HL-60/S4 (cell line): Measurements from ENCODE around the gene UBE2G2.

ENCODE experiments used
- in situ Hi-C: fragments of 300-500 bp; cut with MboI; formaldehyde crosslinking; loops from 2 replicates; pipeline ENCODE4 v1.14.3; 2022; ENCODE audit warnings: low sequenced_read_pairs

Gene UBE2G2

GRCh38 chr21:44766818-44767354 is 34.7 kb downstream of the UBE2G2 start:
- in situ Hi-C loops = no loop called here

DNA sequence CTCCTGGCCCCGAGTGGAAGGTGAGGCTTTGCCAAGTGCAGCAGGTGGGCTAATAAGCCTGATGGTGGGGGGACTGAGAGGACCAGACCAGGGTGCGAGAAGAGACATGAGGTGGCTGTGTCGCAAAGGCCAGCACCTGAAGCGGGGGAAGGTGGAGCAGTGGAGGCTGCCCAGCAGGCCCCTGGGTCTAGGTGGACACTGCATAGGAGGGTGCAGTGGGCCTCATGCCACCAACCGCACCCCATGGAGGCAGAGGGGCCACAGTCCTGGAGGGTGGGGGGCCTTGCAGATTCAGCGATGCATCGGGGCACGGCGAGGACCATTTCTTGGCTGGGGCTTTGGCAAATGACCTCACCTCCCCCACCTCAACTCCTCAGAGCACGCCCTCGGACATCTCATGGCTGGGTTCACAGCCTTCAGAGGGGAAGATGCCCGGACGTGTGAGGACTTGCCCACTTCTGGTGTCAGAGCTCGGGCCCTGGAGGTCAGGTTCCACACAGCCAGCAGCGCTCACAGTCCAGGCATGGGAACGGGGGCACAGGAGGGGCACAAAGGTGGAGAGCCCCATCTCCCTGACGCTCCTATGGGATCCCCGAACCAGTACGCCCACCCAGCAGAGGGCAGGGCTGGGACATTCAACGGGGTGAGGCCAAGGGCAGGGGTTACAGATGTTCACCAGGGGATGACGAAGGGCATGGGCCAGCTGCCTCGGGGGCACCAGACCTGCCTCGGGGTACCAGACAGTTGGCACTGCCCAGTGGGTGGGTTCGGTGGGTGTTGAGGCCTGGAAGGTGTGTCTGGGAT is 35.4 kb downstream of the UBE2G2 start:
- in situ Hi-C loops = no loop called here

GRCh38 chr21:44765231-44766013 is 36.2 kb downstream of the UBE2G2 start:
- in situ Hi-C loops = no loop called here

DNA sequence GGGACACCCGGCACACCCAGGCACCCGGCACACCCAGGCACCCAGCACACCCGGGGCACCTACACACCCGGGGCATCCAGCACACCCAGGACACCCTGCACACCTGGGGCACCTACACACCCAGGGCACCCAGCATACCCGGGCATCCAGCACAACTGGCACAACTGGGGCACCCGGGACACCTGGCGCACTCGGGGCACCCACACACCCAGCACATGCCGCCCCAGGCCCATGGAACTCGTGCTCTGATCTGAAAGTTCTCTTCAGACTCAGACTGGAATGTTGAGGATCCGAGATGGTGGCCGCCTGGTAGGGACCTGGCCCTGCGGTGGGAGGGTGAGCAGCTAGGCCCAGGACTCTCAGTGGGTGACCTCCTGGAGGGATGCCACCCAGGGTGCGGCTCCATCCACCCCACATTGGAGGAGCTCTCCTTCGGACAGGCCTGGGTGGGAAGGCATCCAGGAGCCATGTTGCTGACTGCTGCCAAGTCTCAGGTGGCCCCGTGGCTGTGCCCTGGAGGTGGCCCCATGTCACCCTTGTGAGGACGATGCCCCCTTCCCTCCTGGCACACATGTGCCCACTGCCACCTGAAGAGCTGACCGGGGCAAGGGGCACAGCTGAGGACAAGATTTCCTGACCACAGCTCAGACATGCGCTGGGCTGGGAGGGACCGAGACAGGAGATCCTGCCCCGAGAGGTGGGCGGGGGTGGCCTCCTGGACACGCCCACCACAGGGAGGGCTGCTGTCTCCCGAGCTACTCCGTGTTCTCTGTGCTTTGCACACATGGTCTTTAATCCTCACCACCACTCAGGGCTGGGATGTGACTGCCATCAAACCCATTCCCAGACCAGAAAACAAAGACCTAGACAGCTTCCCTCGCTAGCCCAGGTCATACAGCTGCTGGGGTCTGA is 37.0 kb downstream of the UBE2G2 start:
- in situ Hi-C loops = no loop called here

DNA sequence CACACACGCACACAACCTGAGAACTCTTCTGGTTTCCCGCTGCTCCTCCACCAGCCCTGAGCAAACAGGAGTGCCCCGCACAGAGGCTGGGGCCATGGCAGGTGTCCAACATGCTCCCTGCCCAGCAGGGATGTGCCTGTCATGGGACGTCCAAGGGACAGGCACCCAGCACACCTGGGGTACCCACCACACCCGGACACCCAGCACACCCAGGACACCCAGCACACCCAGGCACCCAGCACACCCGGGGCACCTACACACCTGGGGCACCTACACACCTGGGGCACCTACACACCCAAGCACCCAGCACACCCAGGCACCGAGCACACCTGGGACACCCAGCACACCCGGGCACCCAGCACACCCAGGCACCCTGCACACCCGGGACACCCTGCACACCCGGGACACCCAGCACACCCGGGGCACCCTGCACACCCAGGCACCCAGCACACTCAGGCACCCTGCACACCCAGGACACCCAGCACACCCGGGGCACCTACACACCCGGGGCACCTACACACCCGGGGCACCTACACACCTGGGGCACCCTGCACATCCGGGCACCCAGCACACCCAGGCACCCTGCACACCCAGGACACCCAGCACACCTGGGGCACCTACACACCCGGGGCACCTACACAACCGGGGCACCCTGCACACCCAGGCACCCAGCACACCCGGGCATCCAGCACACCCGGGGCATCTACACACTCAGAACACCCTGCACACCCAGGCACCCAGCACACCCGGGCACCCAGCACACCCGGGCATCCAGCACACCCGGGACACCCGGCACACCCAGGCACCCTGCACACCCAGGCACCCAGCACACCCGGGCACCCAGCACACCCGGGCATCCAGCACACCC is 37.9 kb downstream of the UBE2G2 start:
- in situ Hi-C loops = no loop called here

- in situ Hi-C loops = no loop called here
Measured at GRCh38 chr21:44763050-44763378, 38.6 kb downstream of the UBE2G2 start.

- in situ Hi-C loops = no loop called here
Measured at GRCh38 chr21:44762221-44763049, 39.2 kb downstream of the UBE2G2 start.

DNA sequence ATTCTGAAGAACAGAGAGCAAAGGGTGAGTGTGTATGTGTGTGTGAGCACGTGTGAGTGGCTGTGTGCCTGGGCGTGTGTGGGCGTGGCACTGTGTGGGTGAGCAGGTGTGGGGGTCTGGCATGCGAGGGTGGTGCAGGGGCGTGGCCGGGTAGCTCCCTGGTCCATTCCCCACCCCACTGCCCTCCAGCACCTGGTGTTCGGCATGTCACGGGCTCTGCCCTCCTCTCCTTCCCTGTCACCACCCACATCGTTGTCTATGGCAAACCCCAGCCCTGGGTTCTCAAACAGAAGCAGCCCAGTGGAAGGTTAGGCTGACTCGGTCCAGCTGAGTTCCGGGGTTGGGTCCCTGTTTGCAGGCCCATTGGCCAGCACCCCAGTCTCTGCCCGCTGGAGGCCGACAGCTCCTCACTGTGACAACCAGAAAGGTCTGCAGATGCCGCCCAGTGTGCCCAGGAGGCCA is 39.8 kb downstream of the UBE2G2 start:
- in situ Hi-C loops = no loop called here

DNA sequence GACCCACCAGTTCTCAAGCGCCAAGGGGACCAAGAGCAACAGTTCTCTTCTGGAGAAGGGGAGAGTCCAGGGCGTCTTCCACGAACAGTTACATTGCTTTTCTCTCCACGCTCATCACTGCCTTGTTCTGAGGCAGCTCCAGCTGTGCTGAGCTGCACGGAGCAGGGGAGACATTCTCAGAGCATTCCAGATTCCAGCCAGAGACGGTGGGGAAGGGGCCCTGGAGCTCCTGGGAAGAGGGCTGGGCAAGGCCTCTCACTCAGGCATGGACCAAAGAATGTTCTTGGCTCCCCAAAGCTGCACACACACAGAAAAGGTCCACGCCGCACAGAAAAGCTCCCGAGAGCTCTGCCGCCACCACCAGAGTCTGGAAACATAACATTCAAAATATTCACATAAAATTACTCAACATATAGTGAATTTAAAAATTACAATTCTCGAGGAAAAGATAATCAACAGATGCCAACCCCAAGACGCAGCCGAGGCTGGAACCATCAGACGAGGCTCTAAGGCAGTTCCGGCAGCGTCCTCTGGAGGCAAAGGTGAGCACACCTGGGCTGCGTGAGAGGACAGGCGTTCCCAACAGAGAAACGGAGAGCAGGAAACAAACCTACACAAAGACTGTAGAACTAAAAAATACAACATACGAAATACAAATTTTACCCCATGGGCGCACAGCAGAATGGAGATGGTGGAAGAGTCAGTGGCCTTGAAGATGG is 40.5 kb downstream of the UBE2G2 start:
- in situ Hi-C loops = no loop called here

GRCh38 chr21:44760376-44760775 is 41.2 kb downstream of the UBE2G2 start:
- in situ Hi-C loops = no loop called here

- in situ Hi-C loops = no loop called here
Measured at GRCh38 chr21:44759628-44760285, 41.9 kb downstream of the UBE2G2 start.

DNA sequence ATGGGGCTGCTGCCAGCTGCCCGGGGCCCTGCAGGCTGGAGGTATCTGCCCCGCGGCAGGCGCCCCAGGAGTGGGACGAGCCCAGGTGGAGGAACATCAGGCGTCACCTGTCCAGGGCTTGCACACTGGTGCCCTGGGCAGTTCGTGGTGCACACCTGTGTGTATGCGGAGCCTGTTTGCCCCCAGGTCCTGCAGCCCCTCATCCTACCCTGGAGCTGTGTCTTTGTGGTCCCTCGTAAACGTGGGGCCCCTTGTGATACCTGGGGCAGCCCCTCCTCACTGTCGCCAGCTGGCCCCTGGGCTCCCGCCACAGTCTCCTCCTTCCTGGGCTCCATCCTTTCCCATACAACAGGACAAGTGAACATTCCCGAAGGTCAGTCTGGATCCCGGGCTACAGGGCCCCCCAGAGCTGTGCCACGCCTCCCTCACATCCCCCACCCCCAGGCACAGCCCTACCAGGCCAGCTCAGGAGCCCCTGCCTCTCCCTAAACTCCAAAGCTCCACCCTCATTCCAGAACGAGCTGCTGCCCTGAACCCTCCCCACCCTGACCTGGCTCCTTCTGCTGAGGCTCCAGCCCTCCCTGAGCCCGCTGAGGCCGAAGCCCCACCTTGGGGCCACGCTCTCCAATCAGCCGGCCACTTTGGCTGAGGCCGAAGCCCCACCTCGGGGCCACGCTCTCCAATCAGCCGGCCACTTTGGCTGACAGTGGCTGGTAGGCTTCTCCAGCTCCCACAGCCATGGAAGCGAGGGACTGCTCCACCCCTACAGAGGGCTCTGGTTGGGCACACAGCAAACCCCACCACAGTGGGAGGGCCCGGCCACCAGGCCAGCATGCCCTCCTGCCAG is 42.6 kb downstream of the UBE2G2 start:
- in situ Hi-C loops = no loop called here

DNA sequence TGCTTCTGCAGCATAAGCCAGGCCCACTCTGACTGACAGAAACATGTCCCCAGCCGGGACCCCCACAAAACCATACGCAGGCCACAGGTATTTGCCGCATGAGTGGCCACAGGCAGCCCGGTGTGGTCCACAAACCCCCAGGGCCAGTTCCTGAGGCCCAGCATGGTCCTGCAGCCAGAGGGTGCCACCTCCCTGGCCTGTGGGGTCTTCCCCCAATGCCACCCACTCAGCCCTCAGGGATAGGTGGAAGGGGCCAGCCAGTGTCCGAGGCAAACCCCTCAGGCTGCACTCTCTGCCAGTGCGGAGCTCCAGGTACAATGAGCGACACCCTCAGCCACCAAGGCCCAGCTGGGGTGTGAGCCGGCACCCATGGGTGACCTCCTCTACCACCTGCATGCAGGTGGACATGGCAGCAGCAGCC is 43.5 kb downstream of the UBE2G2 start:
- in situ Hi-C loops = no loop called here

- in situ Hi-C loops = no loop called here
Measured at GRCh38 chr21:44757731-44758130, 43.9 kb downstream of the UBE2G2 start.

DNA sequence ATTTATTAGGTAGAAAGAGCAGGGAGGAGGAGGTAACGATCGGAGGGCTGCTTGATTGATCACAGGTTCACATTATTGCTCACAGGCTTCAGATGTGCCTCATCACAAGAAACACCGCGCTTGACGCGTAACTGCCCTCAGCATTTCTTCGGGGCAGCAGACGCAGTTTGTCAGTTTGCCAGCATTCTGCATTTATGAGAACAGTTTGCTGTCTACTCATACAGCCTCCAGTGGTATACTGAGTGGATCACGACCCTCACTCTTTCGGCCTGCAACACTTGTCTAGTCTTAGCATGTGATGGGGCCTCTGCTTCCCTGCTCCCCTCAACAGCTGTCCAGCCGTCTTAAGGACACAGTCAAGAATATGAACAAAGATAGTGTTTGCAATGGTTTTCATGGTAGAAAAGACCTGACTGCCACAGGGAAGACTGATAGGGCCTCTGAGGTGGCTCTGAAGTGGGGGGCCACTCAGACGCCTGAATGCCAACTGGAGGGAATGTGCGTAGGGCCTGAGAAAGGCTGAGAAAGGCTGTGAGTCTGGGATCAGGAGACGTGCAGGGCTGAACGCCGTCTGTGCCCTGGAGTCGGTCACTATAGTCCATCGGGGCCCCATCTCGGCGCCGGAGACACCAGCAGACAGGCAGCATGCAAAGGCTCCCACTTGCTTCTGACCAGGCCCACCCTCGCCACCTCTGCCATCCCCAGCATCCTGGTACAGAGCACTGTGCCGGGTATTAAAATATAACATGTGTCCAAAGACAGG is 45.0 kb downstream of the UBE2G2 start:
- in situ Hi-C loops = no loop called here

DNA sequence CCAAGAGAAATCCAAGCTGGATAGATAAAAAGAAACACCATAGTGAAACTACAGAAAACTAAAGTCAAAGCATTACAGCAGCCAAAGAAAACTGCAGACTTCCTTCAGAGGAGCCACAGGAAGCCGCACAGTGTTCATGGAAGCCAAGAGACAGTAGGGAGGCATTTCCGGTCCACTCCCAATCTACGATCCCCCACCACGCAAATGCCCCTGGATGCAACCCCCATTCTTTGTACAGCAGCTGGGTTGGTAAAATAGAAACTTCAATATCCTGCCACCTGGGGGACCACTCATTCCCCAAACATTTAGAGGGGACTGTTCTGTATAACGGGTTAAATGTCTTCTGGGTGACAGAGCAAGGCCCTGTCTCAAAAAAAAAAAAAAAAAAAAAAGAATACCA is 46.4 kb downstream of the UBE2G2 start:
- in situ Hi-C loops = no loop called here
